ENCODE measurements around the gene PLXNA1.

DNA sequence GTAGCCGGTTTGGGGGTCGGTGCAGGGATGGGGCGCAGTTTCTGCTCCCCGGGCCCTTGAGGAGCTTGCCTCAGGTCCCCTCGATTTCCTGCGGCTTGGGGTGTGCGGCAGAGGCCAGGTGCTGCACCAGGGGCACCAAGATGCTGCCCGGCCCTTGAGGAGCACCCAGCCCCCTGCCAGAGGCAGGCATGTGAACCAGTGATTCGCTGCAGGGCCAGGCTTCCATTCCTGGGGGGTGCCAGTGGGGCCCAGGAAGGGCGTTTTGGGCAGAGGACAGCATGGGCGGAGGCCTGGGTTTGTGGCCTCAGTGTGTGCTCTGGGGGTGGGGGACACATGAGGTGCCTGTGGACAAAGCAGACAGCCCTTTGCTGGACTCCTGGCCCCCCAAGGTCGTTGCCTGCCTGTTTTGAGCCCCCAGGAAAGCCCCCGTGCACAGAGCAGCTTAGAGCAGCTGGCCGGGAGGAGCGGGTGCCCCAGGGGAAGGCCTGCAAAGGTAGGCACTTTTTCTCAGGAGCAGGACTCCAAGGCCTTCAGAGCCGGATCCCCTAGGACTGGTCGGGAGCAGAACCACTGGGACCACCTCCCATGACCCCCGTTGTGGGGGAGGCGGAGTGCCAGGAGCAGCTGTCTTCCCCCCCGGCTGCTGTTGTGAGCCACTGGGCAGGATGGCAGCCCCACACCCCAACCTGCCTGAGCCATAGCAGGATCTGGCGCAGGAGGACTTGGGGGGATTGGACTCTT lies 1.6 kb downstream of the PLXNA1 start:
- TF ChIP-seq RAD21 (IDR thresholded peaks at IDR 0.05; ENCODE audit: low read depth) (no peak), EGR1 (IDR thresholded peaks at IDR 0.05; ENCODE audit: low read depth) (no peak), POLR2A (IDR thresholded peaks at IDR 0.05; ENCODE audit: borderline replicate concordance, extremely low read depth, insufficient read depth, insufficient read length) (no peak), ZNF274 (IDR thresholded peaks at IDR 0.05; ENCODE audit: low read depth, low read length) (no peak), ZFX (IDR thresholded peaks at IDR 0.05) (no peak)
- TF ChIP-seq, protein P1, sequence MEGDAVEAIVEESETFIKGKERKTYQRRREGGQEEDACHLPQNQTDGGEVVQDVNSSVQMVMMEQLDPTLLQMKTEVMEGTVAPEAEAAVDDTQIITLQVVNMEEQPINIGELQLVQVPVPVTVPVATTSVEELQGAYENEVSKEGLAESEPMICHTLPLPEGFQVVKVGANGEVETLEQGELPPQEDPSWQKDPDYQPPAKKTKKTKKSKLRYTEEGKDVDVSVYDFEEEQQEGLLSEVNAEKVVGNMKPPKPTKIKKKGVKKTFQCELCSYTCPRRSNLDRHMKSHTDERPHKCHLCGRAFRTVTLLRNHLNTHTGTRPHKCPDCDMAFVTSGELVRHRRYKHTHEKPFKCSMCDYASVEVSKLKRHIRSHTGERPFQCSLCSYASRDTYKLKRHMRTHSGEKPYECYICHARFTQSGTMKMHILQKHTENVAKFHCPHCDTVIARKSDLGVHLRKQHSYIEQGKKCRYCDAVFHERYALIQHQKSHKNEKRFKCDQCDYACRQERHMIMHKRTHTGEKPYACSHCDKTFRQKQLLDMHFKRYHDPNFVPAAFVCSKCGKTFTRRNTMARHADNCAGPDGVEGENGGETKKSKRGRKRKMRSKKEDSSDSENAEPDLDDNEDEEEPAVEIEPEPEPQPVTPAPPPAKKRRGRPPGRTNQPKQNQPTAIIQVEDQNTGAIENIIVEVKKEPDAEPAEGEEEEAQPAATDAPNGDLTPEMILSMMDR (IDR thresholded peaks at IDR 0.05 in 2 of 3, conservative IDR thresholded peaks at IDR 0.05 in 1 of 3; ENCODE audit: borderline replicate concordance in 1 of 3, insufficient read depth in 1 of 3, low read depth in 2 of 3, low read length in 2 of 3): no peak
